K562 (cell line): ENCODE data around the gene SLC13A1. TPM values are rescaled to one million over a fixed set of nuclear protein-coding genes. Genes with fewer than 3 reads are reported as not detected.

Experiments
- ATF4 ChIP-seq: fragments of 450-650 bp; formaldehyde crosslinking; IDR thresholded peaks from 2 replicates; pipeline ENCODE4 v1.4.0; 2022; ENCODE audit warnings: mild to moderate bottlenecking, moderate library complexity
- CEBPB ChIP-seq: fragments of 450-650 bp; IDR thresholded peaks from 2 replicates; pipeline ENCODE4 v1.6.1; 2016; ENCODE audit warnings: missing genetic modification characterization, missing compliant biosample characterization
- CREM ChIP-seq: IDR thresholded peaks from 2 replicates; pipeline ENCODE4 v1.6.1; 2014; ENCODE audit warnings: antibody characterized with exemption, low read depth
- JUND ChIP-seq, 2 experiments: IDR thresholded peaks; 2 replicates in 1 of 2; 3 replicates in 1 of 2; pipeline ENCODE4 v1.6.1; 2011; ENCODE audit warnings: borderline replicate concordance in 2 of 2, low read depth in 2 of 2, low read length in 2 of 2, improper control_type of control experiment in 1 of 2, missing biosample characterization in 1 of 2, missing genetic modification characterization in 1 of 2, missing genetic modification reagents in 1 of 2
- KDM4B ChIP-seq, 2 experiments: fragments of 450-650 bp in 1 of 2; sonication (generic) in 1 of 2; IDR thresholded peaks; 2 replicates each; pipeline ENCODE4 v1.6.1; 2016 to 2017; ENCODE audit warnings: borderline replicate concordance in 2 of 2, antibody characterized with exemption in 1 of 2, low read depth in 1 of 2, mild to moderate bottlenecking in 1 of 2
- LCOR ChIP-seq: sonication (generic); formaldehyde crosslinking; IDR thresholded peaks from 2 replicates; pipeline ENCODE4 v1.8.0; 2022; ENCODE audit warnings: mild to moderate bottlenecking, missing genetic modification reagents
- MEIS2 ChIP-seq: fragments of 450-650 bp; IDR thresholded peaks from 2 replicates; pipeline ENCODE4 v1.6.1; 2014; ENCODE audit warnings: mild to moderate bottlenecking; ENCODE audit not compliant: partially characterized antibody
- PBX2 ChIP-seq, 2 experiments: IDR thresholded peaks in 1 of 2; conservative IDR thresholded peaks in 1 of 2; 2 replicates each; pipeline ENCODE4 v1.6.1; 2016; ENCODE audit warnings: low read depth in 2 of 2, mild to moderate bottlenecking in 1 of 2, missing compliant biosample characterization in 1 of 2, missing genetic modification characterization in 1 of 2, moderate library complexity in 1 of 2
- PHF20 ChIP-seq: fragments of 450-650 bp; IDR thresholded peaks from 2 replicates; pipeline ENCODE4 v1.6.1; 2018; ENCODE audit not compliant: partially characterized antibody
- REST ChIP-seq, 2 experiments: fragments of 450-650 bp; formaldehyde crosslinking in 1 of 2; IDR thresholded peaks; 2 replicates each; pipeline versions ENCODE4 v1.4.0 to v1.6.1; 2014 to 2020; ENCODE audit warnings: mild to moderate bottlenecking in 2 of 2, borderline replicate concordance in 1 of 2, low read depth in 1 of 2
- ZC3H11A ChIP-seq: IDR thresholded peaks from 2 replicates; pipeline ENCODE4 v1.6.1; 2012; ENCODE audit warnings: low read depth, low read length, improper control_type of control experiment
- ZEB2 ChIP-seq: fragments of 450-650 bp; IDR thresholded peaks from 2 replicates; pipeline ENCODE4 v1.6.1; 2016
- ZFP36 ChIP-seq: fragments of 150-350 bp; IDR thresholded peaks from 2 replicates; pipeline ENCODE4 v1.6.1; 2018; ENCODE audit warnings: low read length, low read depth; ENCODE audit not compliant: partially characterized antibody
- ZNF347 ChIP-seq: fragments of 450-650 bp; formaldehyde crosslinking; IDR thresholded peaks from 2 replicates; pipeline ENCODE4 v1.4.0; 2020; ENCODE audit warnings: low read depth, mild to moderate bottlenecking, moderate library complexity
- polyA plus RNA-seq, 8 experiments: library from polyadenylated mRNA; depleted of rRNA in 4 of 8; stranded (reverse) in 5 of 8; unstranded in 3 of 8; fragments of >200 nt; fragmentation: Nextera tagmentation in 2 of 8; fragmentation: Illumina TruSeq in 1 of 8; extraction: Ambion mirVana in 2 of 8; extraction: Trizol in 1 of 8; gene quantifications; 2 replicates each; pipeline versions ENCODE4 v1.2.1 to v1.2.3, GENCODE V29; 2011 to 2014; ENCODE audit warnings: inconsistent platforms in 1 of 8, missing spikeins in 1 of 8
- total RNA-seq, 7 experiments: library from RNA; depleted of rRNA in 6 of 7; stranded (reverse); fragments of >200 nt in 6 of 7; fragmentation: Illumina TruSeq in 2 of 7; extraction: Trizol in 2 of 7; gene quantifications; 2 replicates each; pipeline versions ENCODE4 v1.2.1 to v1.2.3, GENCODE V29; 2011 to 2021; ENCODE audit warnings: low replicate concordance in 1 of 7

The SLC13A1 gene
- total and polyA plus RNA-seq, 9 of the 15 experiments (the other 6 are each of a cell fraction or from before 2014, with no cell fraction given) = 0.04 TPM; not detected in 8

- TF ChIP-seq REST (IDR thresholded peaks at IDR 0.05; ENCODE audit: borderline replicate concordance) = peak; percentile 61; the same call in 1 of the 2 replicates
- no peak for TF ChIP-seq REST (CRISPR knock-in tag; IDR thresholded peaks at IDR 0.05; ENCODE audit: low read depth)
- TF ChIP-seq JUND (IDR thresholded peaks at IDR 0.05; ENCODE audit: borderline replicate concordance, low read depth, low read length) = peak; percentile 65; the same call in 1 of the 2 replicates
- TF ChIP-seq JUND (tag; IDR thresholded peaks at IDR 0.05; ENCODE audit: borderline replicate concordance, low read depth, low read length) = peak; percentile 84
- no peak for TF ChIP-seq ZFP36
- TF ChIP-seq CEBPB = 0 out of 2 replicates have a peak, but pooled peaks have one; percentile 17
- peak; percentile 50; the same call in 1 of the 2 replicates for TF ChIP-seq CREM
- no peak for TF ChIP-seq ZEB2
- TF ChIP-seq MEIS2 = peak; percentile 21
- TF ChIP-seq LCOR (CRISPR knock-in tag) = no peak
- no peak for TF ChIP-seq PHF20
- no peak for TF ChIP-seq ZC3H11A
- TF ChIP-seq PBX2 (CRISPR knock-in tag; IDR thresholded peaks at IDR 0.05; ENCODE audit: low read depth) = no peak
- 0 out of 2 replicates have a peak, but pooled peaks have one; percentile 6 for TF ChIP-seq PBX2 (tag; conservative IDR thresholded peaks at IDR 0.05; ENCODE audit: low read depth)
- no peak for TF ChIP-seq ATF4 (CRISPR knock-in tag)
- TF ChIP-seq KDM4B (IDR thresholded peaks at IDR 0.05; ENCODE audit: borderline replicate concordance in 2 of 2, low read depth in 1 of 2) = no peak
- no peak for TF ChIP-seq ZNF347
These were observed 45.4 kb downstream of the SLC13A1 start (continued) for GRCh38 chr7:123154231-123154860.
